ENCODE data around the gene SERINC3.
"Not testable (repeated sequence)": the region's sequence is repeated elsewhere in the genome, so short reads cannot be mapped to it uniquely, and the experiment has no call there.

The SERINC3 gene

GRCh38 chr20:44489931-44490330, 31.9 kb downstream of the SERINC3 start:
- no peak for DNase-seq

- no peak for DNase-seq
Measured at GRCh38 chr20:44489223-44489622, 32.6 kb downstream of the SERINC3 start.

GRCh38 chr20:44488551-44488950, 33.3 kb downstream of the SERINC3 start:
- DNase-seq, result no peak

- DNase-seq, result no peak
Measured at GRCh38 chr20:44485830-44486198, 36.1 kb downstream of the SERINC3 start.

GRCh38 chr20:44485078-44485829, 36.6 kb downstream of the SERINC3 start:
- DNase-seq, result no peak

- no peak for DNase-seq
Measured at GRCh38 chr20:44483112-44483511, 38.8 kb downstream of the SERINC3 start.

GRCh38 chr20:44481719-44482416, 40.0 kb downstream of the SERINC3 start:
- no peak for DNase-seq

GRCh38 chr20:44480097-44480496, 41.8 kb downstream of the SERINC3 start:
- no peak for DNase-seq

GRCh38 chr20:44479643-44480042, 42.2 kb downstream of the SERINC3 start:
- DNase-seq, result no peak

GRCh38 chr20:44478206-44478605, 43.7 kb downstream of the SERINC3 start:
- DNase-seq, result no peak

GRCh38 chr20:44477151-44477550, 44.7 kb downstream of the SERINC3 start:
- no peak for DNase-seq

- DNase-seq, result peak; percentile 83 to 85
Measured at GRCh38 chr20:44475694-44476560, 45.9 kb downstream of the SERINC3 start, which contains the start of gene TTPAL. TSS of gene TTPAL (plus strand) at chr20:44475874. CDS start at chr20:44480000, 4,126 bp downstream.

GRCh38 chr20:44475372-44475693, 46.5 kb downstream of the SERINC3 start:
- DNase-seq, result no peak

- DNase-seq, result not testable (repeated sequence)
Measured at GRCh38 chr20:44472283-44472682, 49.6 kb downstream of the SERINC3 start.

GRCh38 chr20:44471481-44471882, 50.4 kb downstream of the SERINC3 start:
- no peak for DNase-seq

GRCh38 chr20:44470327-44470726, 51.5 kb downstream of the SERINC3 start:
- no peak for DNase-seq

- DNase-seq, result no peak
Measured at GRCh38 chr20:44468044-44468782, 53.7 kb downstream of the SERINC3 start.

- no peak for DNase-seq
Measured at GRCh38 chr20:44467289-44467883, 54.5 kb downstream of the SERINC3 start.

- no peak for DNase-seq
Measured at GRCh38 chr20:44465001-44465560, 56.8 kb downstream of the SERINC3 start.

GRCh38 chr20:44464514-44464913, 57.4 kb downstream of the SERINC3 start:
- no peak for DNase-seq

GRCh38 chr20:44463466-44463865, 58.4 kb downstream of the SERINC3 start:
- DNase-seq, result no peak

GRCh38 chr20:44461803-44462174, 60.1 kb downstream of the SERINC3 start:
- DNase-seq, result no peak
